HG02642 (cell line): Measurements from ENCODE around the gene HBE1.
"Not testable (repeated sequence)": the region's sequence is repeated elsewhere in the genome, so short reads cannot be mapped to it uniquely, and the experiment has no call there.

ENCODE experiments used
- ATAC-seq: cut with Tn5 transposase; IDR thresholded peaks from one replicate; pipeline ENCODE4 v1.9.1; 2021; ENCODE audit warnings: mild to moderate bottlenecking; ENCODE audit not compliant: unreplicated experiment, poor library complexity

The HBE1 gene

DNA sequence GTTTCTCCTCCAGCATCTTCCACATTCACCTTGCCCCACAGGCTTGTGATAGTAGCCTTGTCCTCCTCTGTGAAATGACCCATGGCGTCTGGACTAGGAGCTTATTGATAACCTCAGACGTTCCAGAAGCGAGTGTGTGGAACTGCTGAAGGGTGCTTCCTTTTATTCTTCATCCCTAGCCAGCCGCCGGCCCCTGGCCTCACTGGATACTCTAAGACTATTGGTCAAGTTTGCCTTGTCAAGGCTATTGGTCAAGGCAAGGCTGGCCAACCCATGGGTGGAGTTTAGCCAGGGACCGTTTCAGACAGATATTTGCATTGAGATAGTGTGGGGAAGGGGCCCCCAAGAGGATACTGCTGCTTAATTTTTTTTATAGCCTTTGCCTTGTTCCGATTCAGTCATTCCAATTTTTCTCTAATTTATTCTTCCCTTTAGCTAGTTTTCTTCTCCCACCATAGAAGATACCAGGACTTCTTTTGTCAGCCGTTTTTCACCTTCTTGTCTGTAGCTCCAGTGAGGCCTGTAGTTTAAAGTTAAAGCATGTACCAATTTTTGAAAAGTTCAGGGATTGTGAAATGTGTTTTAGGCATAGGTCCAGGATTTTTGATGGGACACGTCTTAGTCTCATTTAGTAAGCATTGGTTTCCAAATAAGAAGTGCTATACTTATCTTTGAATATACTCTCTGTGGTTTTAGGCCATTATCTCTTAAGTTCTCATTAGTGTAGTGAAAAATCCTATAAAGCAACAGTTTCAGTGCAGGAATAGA, 14.9 kb downstream of the HBE1 start, which contains the start of gene HBG2:
Gene HBG2, minus strand, starts transcription at position 136 of the 768 bp plus-strand sequence. Its CDS starts 53 bp downstream, at position 83.
- not testable (repeated sequence) for ATAC-seq

DNA sequence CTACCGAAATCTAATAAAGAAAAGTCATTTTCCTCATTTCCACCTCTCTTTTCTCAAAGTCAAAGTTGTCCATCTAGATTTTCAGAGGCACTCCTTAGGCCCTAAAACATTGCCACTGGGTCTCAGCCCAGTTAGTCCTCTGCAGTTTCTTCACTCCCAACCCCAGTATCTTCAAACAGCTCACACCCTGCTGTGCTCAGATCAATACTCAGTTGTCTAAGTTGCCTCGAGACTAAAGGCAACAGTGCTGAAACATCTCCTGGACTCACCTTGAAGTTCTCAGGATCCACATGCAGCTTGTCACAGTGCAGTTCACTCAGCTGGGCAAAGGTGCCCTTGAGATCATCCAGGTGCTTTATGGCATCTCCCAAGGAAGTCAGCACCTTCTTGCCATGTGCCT, 15.7 kb downstream of the HBE1 start:
- not testable (repeated sequence) for ATAC-seq

DNA sequence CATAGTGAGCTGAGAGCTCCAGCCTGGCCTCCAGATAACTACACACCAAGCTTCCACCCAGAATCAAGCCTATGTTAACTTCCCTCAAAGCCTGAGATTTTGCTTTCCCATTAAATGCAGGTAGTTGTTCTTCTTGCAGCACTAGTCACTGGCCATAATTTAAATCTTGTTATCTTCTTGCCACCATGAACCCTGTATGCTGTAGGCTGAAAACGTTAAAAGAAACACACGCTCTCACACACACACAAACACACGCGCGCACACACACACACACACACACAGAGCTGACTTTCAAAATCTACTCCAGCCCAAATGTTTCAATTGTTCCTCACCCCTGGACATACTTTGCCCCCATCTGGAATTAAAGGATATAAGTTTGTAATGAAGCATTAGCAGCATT, 16.3 kb downstream of the HBE1 start:
- ATAC-seq = not testable (repeated sequence)

DNA sequence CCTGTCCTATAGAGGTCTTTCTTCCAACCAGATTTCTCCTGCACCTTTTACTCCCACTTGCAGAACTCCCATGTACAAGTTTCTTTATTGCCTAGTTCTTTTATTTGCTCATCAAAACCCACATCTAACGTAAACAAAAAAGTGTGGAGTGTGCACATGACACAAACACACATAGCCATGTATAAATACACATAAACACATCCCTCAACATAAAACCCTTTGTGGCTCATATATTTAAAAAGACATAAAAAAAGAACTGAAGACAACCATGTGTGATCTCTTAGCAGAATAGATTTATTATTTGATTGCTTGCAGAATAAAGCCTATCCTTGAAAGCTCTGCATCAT, 16.9 kb downstream of the HBE1 start:
- no peak for ATAC-seq

DNA sequence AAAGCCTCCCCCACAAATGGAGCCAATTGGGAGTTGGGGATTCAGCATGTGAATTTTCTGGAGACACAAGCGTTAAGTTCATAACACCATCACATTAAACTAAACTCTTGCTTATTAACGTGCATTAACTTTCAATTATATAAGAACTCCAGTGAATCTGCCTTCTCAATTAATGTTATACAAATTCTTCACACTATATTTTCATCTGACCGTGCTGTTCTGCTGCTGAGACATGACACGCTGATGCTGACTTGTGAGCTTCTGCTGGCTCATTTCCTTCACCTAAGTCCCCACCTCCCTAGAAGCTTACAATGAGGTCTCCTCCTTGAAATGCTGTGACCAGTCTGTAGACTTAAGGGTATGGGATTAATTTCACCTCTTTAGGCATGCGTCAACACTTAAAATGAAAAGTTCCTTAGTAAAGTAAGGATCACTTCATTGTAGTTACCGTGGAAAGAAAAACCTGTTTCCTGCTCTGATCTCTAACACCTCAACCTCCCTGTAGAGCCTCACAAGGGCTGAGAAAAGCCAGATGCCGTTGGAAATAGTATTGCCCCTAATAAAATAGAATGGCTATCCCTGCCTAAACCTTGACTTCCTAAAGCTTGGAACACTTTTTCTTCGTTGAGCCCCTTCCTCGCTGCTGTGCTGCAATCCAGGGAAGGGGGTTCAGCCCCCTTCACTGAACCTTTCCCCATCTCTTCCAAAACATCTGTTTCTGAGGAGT, 17.4 kb downstream of the HBE1 start:
- ATAC-seq = no peak

DNA sequence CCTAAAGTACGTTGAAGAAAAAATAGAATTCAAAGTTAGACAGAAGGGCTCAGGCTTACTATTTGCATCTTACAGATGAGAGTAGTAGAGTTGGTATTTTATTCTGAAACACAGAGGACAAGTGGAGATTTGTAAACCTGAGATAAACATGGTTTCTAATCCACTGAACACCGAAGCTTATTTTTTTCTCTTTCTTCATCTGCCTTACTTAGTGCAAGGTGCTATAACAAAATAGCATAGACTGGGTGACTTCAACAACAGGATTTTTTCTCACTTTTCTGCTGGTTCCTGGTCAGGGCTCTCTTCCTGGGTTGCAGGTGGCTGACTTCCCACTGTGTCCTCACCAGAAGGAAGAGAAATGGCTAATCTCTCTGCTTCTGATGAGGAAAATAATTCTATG, 18.0 kb downstream of the HBE1 start:
- ATAC-seq = no peak

DNA sequence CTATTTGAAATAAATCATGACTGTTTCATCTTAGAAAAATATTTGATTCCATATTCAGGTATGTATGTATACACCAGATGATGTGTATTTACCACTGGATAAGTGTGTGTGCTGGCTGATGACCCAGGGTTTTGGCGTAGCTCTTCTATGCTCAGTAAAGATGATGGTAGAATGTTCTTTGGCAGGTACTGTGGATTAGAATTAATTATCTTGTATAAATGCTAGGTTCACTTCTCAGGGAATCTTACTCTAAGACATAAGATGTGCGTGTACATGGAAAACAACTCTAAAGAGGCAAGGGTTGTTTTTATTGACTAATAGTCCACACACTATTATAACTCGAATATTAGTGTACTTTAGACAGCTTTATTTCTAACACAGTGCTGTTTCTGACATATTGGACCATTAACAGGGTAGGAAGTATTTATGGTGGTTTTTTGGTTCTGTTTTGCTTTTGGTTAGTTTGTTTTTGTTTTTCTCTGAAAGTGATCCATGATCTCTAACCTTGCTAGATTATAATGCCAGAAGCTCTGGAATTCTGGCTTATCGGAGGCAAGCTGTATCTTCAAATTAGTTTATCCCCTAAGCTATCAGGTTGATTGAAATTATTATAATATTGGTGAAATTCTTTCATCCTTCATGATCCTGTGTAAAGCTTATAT, 19.1 kb downstream of the HBE1 start:
- ATAC-seq = no peak

DNA sequence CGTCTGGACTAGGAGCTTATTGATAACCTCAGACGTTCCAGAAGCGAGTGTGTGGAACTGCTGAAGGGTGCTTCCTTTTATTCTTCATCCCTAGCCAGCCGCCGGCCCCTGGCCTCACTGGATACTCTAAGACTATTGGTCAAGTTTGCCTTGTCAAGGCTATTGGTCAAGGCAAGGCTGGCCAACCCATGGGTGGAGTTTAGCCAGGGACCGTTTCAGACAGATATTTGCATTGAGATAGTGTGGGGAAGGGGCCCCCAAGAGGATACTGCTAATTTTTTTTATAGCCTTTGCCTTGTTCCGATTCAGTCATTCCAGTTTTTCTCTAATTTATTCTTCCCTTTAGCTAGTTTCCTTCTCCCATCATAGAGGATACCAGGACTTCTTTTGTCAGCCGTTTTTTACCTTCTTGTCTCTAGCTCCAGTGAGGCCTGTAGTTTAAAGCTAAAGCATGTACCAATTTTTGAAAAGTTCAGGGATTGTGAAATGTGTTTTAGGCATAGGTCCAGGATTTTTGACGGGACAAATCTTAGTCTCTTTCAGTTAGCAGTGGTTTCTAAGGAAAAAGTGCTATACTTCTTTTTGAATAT, 19.8 kb downstream of the HBE1 start, which contains the start of gene HBG1:
Gene HBG1, minus strand, starts transcription at position 51 of the 590 bp plus-strand sequence. CDS start 53 bp downstream, outside the sequence.
- not testable (repeated sequence) for ATAC-seq

DNA sequence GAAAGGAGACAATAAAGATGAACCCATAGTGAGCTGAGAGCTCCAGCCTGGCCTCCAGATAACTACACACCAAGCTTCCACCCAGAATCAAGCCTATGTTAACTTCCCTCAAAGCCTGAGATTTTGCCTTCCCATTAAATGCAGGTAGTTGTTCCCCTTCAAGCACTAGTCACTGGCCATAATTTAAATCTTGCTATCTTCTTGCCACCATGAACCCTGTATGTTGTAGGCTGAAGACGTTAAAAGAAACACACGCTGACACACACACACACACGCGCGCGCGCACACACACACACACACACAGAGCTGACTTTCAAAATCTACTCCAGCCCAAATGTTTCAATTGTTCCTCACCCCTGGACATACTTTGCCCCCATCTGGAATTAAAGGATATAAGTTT, 21.2 kb downstream of the HBE1 start:
- not testable (repeated sequence) for ATAC-seq

DNA sequence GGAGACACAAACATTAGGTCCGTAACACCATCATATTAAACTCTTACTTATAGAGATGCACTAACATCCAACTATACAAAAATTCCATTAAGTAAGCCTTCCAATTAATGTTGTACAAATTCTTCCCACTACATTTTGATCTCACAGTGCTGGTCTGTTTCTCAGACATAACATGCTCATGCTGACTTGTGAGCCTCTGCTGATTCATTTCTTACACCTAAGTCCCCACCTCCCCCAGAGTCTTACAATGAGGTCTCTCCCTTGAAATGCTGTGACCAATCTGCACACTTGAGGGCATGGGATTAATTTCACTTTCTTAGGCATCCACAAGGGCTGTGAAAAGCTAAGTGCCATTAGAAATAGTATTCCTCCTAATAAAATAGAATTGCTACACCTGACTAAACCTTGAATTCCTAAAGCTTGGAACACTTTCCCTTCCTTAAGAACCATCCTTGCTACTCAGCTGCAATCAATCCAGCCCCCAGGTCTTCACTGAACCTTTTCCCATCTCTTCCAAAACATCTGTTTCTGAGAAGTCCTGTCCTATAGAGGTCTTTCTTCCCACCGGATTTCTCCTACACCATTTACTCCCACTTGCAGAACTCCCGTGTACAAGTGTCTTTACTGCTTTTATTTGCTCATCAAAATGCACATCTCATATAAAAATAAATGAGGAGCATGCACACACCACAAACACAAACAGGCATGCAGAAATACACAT, 22.1 kb downstream of the HBE1 start:
- no peak for ATAC-seq

DNA sequence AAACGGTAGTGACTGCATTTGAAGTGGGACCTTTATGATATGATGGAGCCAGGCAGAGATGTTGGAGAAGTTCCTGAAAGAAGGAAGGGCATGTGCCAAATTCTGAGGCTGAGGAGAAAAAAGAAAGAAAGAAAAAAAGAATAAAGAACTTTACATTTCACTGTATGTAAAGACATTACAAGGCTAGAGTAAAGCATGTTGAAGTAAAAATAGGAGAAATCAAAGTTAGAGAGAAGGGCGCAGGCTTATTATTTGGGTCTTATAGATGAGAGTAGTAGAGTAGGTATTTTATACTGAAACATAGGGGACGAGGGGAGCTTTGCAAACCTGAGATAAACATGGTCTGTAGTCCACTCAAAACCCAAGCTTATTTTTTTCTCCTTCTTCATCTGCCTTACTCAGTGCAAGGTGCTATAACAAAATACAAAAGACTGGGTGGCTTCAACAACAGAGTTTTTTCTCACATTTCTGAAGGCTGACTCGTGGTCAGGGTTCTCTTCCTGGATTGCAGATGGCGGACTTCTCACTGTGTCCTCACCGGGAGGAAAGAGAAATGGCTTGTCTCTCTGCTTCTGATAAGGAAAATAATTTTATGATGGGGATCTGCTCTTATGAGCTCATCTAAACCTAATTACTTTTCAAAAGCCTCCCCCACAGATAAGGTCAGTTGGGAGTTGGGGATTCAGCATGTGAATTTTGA, 22.8 kb downstream of the HBE1 start:
- no peak for ATAC-seq

DNA sequence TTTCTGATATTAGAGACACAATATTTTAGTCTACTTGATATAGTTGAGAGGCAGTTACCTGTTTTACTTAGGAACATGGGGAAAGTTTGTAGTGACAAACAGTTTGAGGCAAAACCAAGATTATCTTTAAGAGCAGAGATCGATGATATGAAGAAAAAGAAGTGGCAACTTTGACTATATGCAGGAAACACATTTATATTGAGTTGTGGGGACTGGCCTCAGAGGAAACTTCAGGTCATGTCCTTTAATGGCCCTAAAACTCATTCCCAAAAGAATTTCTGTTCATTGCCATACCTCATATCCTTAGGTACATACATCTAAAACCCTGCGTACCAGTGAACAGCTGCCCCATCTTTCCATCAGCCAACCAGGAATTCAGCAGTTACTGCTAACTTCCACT, 24.6 kb downstream of the HBE1 start:
- no peak for ATAC-seq

DNA sequence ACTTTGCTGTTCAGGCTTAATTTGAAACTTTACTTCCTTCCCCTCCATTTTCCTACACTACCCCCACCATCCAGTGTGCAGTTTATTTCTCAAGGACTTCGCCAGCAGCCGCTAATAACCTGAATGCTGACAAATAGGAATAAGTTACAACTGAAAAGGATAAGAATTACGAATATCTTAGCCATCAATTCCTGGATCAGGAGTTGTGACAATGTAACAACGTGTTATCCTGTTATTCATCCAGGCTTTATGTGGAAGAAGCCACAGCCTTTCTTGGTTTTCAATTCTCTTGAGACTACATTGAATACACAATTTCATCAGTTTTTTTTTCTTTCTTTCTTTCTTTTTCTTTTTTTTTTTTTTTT, 25.9 kb downstream of the HBE1 start:
- ATAC-seq = no peak

DNA sequence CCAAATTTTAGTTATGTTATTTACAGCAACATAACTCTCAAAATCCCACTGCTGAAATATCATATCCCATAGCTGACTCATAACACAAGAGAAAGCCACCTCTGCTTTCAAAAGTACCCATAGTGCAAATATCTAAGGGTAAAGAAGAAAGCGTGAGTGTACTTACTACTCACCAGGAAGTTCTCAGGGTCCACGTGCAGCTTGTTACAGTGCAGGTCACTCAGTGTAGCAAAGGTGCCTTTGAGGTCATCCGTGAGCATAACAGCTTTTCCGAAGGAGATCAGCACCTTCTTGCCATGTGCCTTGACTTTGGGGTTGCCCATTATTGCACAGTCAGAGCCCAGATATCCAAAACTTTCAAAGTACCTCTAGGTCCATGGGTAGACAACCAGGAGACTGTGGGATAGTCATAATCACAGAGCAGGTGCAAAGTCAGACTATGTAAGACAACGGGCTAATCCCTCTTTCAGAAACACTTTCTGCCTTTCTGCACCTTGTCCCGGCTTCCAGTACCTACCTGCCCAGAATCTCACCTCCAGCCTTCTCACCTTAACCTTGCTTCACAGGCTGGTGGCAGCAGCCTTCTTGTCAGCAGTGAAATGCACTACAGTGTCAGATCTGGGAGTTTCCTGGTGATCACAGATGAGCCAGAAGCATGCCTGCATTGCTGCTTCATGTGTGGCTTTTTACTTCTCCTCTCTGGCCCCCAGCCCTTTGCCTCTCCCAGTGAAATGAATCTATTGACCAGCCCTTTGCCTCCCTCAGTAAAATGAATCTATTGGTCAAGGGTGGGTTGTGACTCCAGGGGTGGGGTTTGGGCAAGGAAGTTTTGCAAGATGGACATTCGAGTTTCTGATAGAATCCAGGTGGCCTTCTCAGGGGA, 26.6 kb downstream of the HBE1 start:
- ATAC-seq = no peak

DNA sequence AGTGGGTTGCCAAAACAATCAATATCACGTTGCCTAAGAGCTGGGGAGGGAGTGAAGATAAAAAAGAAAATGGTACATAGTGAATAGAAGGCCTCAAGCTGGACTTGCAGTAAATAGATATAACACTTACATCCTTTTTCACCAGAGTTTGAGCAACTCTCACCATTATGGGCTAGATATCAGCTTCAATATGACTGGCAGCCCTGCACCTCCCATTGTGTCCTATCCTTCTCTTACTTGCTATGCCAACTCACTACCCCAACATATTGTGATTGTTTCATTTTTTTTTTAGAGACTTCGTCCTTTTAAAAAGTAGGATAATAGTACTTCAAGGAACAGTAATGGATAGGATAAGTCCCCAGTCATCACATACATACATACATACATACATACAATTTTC, 27.5 kb downstream of the HBE1 start:
- ATAC-seq = no peak

DNA sequence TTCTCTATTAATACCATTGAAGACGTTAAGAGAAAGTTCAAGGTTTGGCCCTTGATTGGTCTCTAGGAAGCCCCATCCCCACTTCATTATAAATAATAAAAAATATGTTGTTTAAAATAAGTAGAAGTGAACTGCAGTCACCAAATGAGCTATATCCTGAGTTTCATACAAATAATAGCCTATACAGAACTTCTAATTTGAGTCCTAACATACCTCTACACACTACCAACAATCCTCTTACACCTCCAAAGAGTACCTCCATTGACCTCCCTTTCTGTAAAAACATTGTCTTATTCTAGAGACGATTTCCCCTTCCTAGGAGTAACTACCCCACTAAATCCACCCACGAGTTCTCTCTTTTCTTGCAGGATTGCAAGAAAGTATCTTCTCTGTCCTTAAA, 28.3 kb downstream of the HBE1 start:
- no peak for ATAC-seq

DNA sequence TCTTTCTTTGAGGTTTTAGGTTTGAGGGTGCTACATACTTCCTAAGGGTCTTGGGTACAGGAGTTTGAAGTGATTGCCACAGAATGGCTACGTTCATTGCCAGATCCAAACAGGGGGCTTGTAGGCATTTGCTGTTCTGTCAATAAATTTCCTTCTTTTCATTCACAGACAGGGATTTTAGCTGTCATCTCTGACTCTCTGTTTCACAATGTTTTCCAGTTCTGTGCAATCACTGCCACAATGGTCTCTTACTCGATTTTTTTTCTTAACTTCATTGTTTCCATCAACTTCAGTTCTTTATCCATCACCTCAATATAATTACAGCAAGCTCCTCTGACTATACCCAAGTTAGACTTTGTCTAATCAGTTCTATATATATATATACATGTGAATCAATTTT, 29.3 kb downstream of the HBE1 start:
- ATAC-seq = no peak

DNA sequence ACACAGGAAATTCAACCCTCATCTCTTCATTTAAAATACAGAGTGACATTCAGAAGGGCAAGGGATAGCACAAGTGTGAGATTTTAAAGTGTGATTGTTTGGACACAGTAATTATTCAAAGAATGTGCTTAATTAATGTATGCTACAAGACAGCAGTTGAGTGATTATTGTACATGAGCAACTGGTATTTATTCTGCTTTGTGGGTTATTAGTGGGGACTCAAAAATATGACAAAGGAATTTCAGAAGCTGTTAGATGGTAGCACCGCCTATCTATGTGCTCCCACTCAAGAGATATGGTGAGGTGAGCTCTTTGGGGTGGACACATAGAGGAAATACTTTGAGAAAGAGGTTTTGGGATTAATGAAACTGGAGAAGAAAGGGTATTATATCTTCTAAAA, 29.7 kb downstream of the HBE1 start:
- ATAC-seq = no peak

DNA sequence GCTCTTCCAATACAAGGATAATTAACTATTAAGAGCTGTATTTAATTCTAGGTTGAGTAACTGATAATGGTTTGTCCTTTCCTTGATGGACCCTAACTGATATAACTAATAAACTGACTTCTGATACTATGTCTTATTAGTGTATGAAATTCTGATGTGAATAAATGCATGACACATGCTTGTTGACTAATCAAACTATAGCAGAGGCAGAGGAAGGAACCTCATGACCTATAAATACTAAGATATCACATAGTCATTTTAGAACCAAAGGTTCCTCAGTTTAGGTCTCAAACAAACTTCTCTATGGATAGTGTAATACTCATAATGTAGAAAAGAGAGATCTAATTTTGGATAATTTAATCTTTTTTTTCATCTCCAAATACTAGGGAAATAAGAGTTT, 30.7 kb downstream of the HBE1 start:
- ATAC-seq = no peak
